CD4-positive, alpha-beta T cell (primary cell): ENCODE measurements around the gene NBR1. TPM values are rescaled to one million over a fixed set of nuclear protein-coding genes. Genes with fewer than 3 reads are reported as not detected.

ENCODE experiments used
- ATAC-seq: fragments of 200-7000 bp; cut with Tn5 transposase; one replicate; pipeline ENCODE4 v1.10.0; 2022; ENCODE audit warnings: mild to moderate bottlenecking; ENCODE audit not compliant: poor library complexity
- CTCF ChIA-PET: fragments of 350-600 bp; sonication (Branson Sonifier 250); formaldehyde crosslinking; loops from one replicate; lab custom pipeline; 2021; ENCODE audit warnings: antibody characterized with exemption, inconsistent platforms; lab: Charles Lee
- POLR2A ChIA-PET: fragments of 350-600 bp; sonication (Branson Sonifier 250); formaldehyde crosslinking; loops from one replicate; lab custom pipeline; 2021; ENCODE audit warnings: antibody characterized with exemption, inconsistent platforms; lab: Charles Lee
- DNase-seq, 14 experiments: peaks; one replicate each; pipeline ENCODE4 v3.0.0-alpha.2; 2013 to 2020; ENCODE audit warnings: mixed read lengths in 2 of 14
- H3K27ac ChIP-seq, 2 donors: one replicate each; pipeline versions ENCODE4 v1.5.1 to v1.7.0; 2013; ENCODE audit warnings: low read length in 2 of 2, low read depth in 1 of 2, mild to moderate bottlenecking in 1 of 2
- H3K27me3 ChIP-seq, 2 experiments: 1 replicate in 1 of 2; 2 replicates in 1 of 2; pipeline versions ENCODE4 v1.6.1 to v1.7.0; 2013; ENCODE audit warnings: low read length in 2 of 2, control low read depth in 1 of 2, mild to moderate bottlenecking in 1 of 2, moderate library complexity in 1 of 2; ENCODE audit not compliant: insufficient read depth in 2 of 2, control insufficient read depth in 1 of 2
- H3K36me3 ChIP-seq: one replicate; pipeline ENCODE4 v1.6.1; 2013; ENCODE audit warnings: low read length, control low read depth; ENCODE audit not compliant: insufficient read depth
- H3K4me1 ChIP-seq: one replicate; pipeline ENCODE4 v1.6.1; 2013; ENCODE audit warnings: low read length, control low read depth; ENCODE audit not compliant: insufficient read depth
- H3K4me3 ChIP-seq: one replicate; pipeline ENCODE4 v1.5.1; 2013; ENCODE audit warnings: mild to moderate bottlenecking, low read length, moderate library complexity
- H3K9me3 ChIP-seq, 2 experiments: 1 replicate in 1 of 2; 2 replicates in 1 of 2; pipeline versions ENCODE4 v1.6.1 to v1.7.0; 2013; ENCODE audit warnings: low read length in 2 of 2, mild to moderate bottlenecking in 2 of 2, control low read depth in 1 of 2, moderate library complexity in 1 of 2; ENCODE audit not compliant: control insufficient read depth in 1 of 2, insufficient read depth in 1 of 2
- H3K27ac Mint-ChIP-seq: one replicate; pipeline ENCODE4 v1.8.0; 2020; ENCODE audit warnings: mixed read lengths
- H3K27me3 Mint-ChIP-seq: one replicate; pipeline ENCODE4 v1.8.0; 2021; ENCODE audit warnings: mixed read lengths
- H3K36me3 Mint-ChIP-seq: one replicate; pipeline ENCODE4 v1.8.0; 2021; ENCODE audit warnings: low read depth, mixed read lengths
- H3K4me1 Mint-ChIP-seq: one replicate; pipeline ENCODE4 v1.8.0; 2021; ENCODE audit warnings: low read depth, mixed read lengths
- H3K4me3 Mint-ChIP-seq: one replicate; pipeline ENCODE4 v1.8.0; 2020; ENCODE audit warnings: mild to moderate bottlenecking, mixed read lengths
- H3K9me3 Mint-ChIP-seq: one replicate; pipeline ENCODE4 v1.8.0; 2020; ENCODE audit warnings: mixed read lengths
- CTCF ChIP-seq: fragments of 200-600 bp; IDR thresholded peaks from one replicate; pipeline ENCODE4 v1.8.0; 2022; ENCODE audit warnings: antibody characterized with exemption, mild to moderate bottlenecking
- intact Hi-C, 2 experiments: fragments of 100-400 bp; cut with DNase I in 1 of 2; cut with micrococcal nuclease in 1 of 2; formaldehyde crosslinking; loops; one replicate each; pipeline versions ENCODE4 v1.15.1 to v1.9.0; 2023 to 2025; cut with DNase I, micrococcal nuclease
- total RNA-seq, 174 experiments: library from RNA in 2 of 174; stranded (reverse) in 2 of 174; gene quantifications; one replicate each; pipeline ENCODE4 v1.2.3 and lab custom pipeline; 2021 to 2026

Gene NBR1
- total RNA-seq, 2 experiments from 2014 or later: 23.7 TPM

GRCh38 chr17:43171586-43172487 is 823 bp downstream of the NBR1 start:
- Histone ChIP-seq H3K27ac (peak overlapping the region; percentile 98), H3K36me3 (peaks cover 14% of the 10 kb centered on the region), H3K27me3 (no peaks in the 10 kb centered on the region), H3K4me3 (peak overlapping the region; percentile 71), H3K4me1 (peaks cover 49% of the 10 kb centered on the region), H3K9me3 (no peaks in the 10 kb centered on the region)
- H3K9me3 Mint-ChIP-seq: no peaks in the 10 kb centered on the region
- H3K36me3 Mint-ChIP-seq: peaks cover 23% of the 10 kb centered on the region
- POLR2A ChIA-PET: interaction anchor here (0.5 to 2.3 kb wide), 27 partner anchors 12 to 1483 kb away, joined by 3 to 25 read pairs (median 4); partner anchors contain the start of genes BECN1, BRCA1, DHX8 and EIF1
- no peak overlapping the region for H3K4me3 Mint-ChIP-seq
- no peak for ATAC-seq
- intact Hi-C loops: loop anchor here (1.0 to 5.0 kb wide), 7 partner anchors 39 to 311 kb away; partner anchors contain the start of genes DHX8 (in 2 of the 2), TMEM106A (in 2 of the 2) and RPL27 (in 1 of the 2)
- CTCF ChIA-PET: interaction anchor here (0.7 to 1.4 kb wide), 9 partner anchors 40 to 348 kb away, joined by 3 to 10 read pairs (median 3); partner anchors contain the start of genes BECN1, DHX8, IFI35 and RPL27
- no peaks in the 10 kb centered on the region for H3K27me3 Mint-ChIP-seq
- H3K27ac Mint-ChIP-seq: no peak overlapping the region
- H3K4me1 Mint-ChIP-seq: peaks cover 36% of the 10 kb centered on the region
- peak in 4 of 14 experiments; percentile 10 to 59 (median 40) for DNase-seq
- TF ChIP-seq CTCF: peak; percentile 16

- no peaks in the 10 kb centered on the region for H3K9me3 Mint-ChIP-seq
- no peaks in the 10 kb centered on the region for H3K9me3 ChIP-seq
- peak overlapping the region; percentile 59 for H3K4me3 Mint-ChIP-seq
- ChIA-PET POLR2A (no interaction called here), CTCF (no interaction called here)
- ATAC-seq: no peak
- peaks cover 49% of the 10 kb centered on the region for H3K36me3 ChIP-seq
- peak overlapping the region; percentile 76 for H3K27ac Mint-ChIP-seq
- H3K27ac ChIP-seq: peak overlapping the region; percentile 3 to 25
- no peaks in the 10 kb centered on the region for H3K27me3 ChIP-seq
- H3K27me3 Mint-ChIP-seq: no peaks in the 10 kb centered on the region
- intact Hi-C loops: no loop called here
- H3K36me3 Mint-ChIP-seq: peaks cover 59% of the 10 kb centered on the region
- no peak for TF ChIP-seq CTCF
- H3K4me3 ChIP-seq: no peak overlapping the region
- peaks cover 38% of the 10 kb centered on the region for H3K4me1 ChIP-seq
- peaks cover 45% of the 10 kb centered on the region for H3K4me1 Mint-ChIP-seq
- no peak for DNase-seq
Observed at GRCh38 chr17:43175213-43176118, 4.5 kb downstream of the NBR1 start.

- H3K4me3 ChIP-seq: no peak overlapping the region
- ATAC-seq (peak; percentile 13), DNase-seq (peak in 1 of 14 experiments; percentile 27)
- intact Hi-C loops: no loop called here
- POLR2A ChIA-PET: no interaction called here
- CTCF ChIA-PET: no interaction called here
- H3K36me3 ChIP-seq: peaks cover 56% of the 10 kb centered on the region
- H3K27me3 ChIP-seq: no peaks in the 10 kb centered on the region
- Mint-ChIP-seq H3K4me1 (peaks cover 45% of the 10 kb centered on the region), H3K27me3 (no peaks in the 10 kb centered on the region), H3K27ac (peak overlapping the region; percentile 76), H3K4me3 (peak overlapping the region; percentile 59), H3K36me3 (peaks cover 63% of the 10 kb centered on the region), H3K9me3 (no peaks in the 10 kb centered on the region)
- no peaks in the 10 kb centered on the region for H3K9me3 ChIP-seq
- no peak for TF ChIP-seq CTCF
- H3K27ac ChIP-seq: peak overlapping the region; percentile 3 to 25
- peaks cover 38% of the 10 kb centered on the region for H3K4me1 ChIP-seq
Observed at GRCh38 chr17:43176119-43176570, 5.1 kb downstream of the NBR1 start.
